ENCODE measurements around the gene RASSF8.

DNA sequence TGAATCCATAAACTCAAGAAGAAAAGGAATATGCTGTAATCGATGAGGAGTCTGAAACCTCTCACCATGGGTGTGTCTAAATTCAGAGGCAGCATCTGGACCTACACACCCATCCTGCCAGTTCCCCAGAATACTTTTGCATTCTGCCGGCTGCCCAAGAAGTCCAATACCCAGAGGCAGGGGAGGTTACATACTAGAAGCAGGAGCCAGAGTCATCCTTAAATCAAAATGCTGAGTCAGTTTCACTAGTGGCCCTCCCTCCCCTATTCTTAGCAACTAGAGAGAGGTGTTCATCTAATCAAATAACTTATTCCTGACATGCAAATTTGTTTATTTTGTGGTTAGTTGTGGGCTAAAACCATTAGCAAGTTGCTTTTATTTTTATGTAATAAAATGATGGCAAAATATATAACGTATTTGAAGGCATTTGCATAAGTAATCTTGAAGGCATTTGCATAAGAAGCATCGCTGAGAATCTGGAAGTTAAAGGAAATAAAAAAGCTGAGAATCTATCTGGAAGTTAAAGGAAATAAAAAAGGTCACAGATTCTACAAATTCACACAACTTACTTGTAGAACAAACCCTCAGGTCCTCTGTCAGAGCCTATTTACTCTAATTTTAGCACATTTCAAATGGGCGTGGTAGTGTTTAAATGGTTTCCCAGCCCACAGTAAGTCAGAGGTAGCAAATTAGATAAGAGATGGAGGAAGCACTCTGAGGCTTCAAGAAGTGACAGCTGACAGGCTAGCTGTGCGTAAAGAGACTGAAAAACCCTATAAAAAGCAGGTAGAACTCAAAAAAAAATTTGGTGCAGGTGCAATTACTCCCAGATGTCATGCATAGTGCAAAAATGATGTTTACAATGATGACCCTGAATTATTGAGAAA lies 158.6 kb downstream of the RASSF8 start:
- no peak for TF ChIP-seq POLR2A (IDR thresholded peaks at IDR 0.05)
- TF ChIP-seq, protein P1, sequence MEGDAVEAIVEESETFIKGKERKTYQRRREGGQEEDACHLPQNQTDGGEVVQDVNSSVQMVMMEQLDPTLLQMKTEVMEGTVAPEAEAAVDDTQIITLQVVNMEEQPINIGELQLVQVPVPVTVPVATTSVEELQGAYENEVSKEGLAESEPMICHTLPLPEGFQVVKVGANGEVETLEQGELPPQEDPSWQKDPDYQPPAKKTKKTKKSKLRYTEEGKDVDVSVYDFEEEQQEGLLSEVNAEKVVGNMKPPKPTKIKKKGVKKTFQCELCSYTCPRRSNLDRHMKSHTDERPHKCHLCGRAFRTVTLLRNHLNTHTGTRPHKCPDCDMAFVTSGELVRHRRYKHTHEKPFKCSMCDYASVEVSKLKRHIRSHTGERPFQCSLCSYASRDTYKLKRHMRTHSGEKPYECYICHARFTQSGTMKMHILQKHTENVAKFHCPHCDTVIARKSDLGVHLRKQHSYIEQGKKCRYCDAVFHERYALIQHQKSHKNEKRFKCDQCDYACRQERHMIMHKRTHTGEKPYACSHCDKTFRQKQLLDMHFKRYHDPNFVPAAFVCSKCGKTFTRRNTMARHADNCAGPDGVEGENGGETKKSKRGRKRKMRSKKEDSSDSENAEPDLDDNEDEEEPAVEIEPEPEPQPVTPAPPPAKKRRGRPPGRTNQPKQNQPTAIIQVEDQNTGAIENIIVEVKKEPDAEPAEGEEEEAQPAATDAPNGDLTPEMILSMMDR (IDR thresholded peaks at IDR 0.05) = no peak
- no peak for TF ChIP-seq POLR2AphosphoS5 (IDR thresholded peaks at IDR 0.05)
- no peak for TF ChIP-seq EP300 (IDR thresholded peaks at IDR 0.05; ENCODE audit: low read depth)
